T-helper 1 cell treated with Interleukin-12 subunit alpha and Interleukin-12 subunit beta and Interleukin-4 antibody, amounts not matched to agents 30 μg/mL and 1 μg/mL, for 36 hours (primary cell): Measurements from ENCODE around the gene FKBP11.

Experiments used
- H3K27ac Mint-ChIP-seq: one replicate; pipeline ENCODE4 v1.8.0; 2021; ENCODE audit warnings: mild to moderate bottlenecking, mixed read lengths
- H3K27me3 Mint-ChIP-seq: one replicate; pipeline ENCODE4 v1.8.0; 2021; ENCODE audit warnings: low read depth, mixed read lengths
- H3K36me3 Mint-ChIP-seq: one replicate; pipeline ENCODE4 v1.8.0; 2021; ENCODE audit warnings: low read depth, mixed read lengths
- H3K4me1 Mint-ChIP-seq: one replicate; pipeline ENCODE4 v1.8.0; 2021; ENCODE audit warnings: low read depth, mixed read lengths
- H3K4me3 Mint-ChIP-seq: one replicate; pipeline ENCODE4 v1.8.0; 2021; ENCODE audit warnings: mild to moderate bottlenecking, moderate library complexity, mixed read lengths
- H3K9me3 Mint-ChIP-seq: one replicate; pipeline ENCODE4 v1.8.0; 2021; ENCODE audit warnings: mixed read lengths

The FKBP11 gene

GRCh38 chr12:48961801-48962200, 36.5 kb upstream of the FKBP11 start:
- Mint-ChIP-seq H3K4me1 (peaks cover 7% of the 10 kb centered on the region), H3K27me3 (peaks cover 46% of the 10 kb centered on the region), H3K27ac (no peak overlapping the region), H3K4me3 (no peak overlapping the region), H3K9me3 (no peaks in the 10 kb centered on the region), H3K36me3 (no peaks in the 10 kb centered on the region)

- Mint-ChIP-seq H3K9me3 (no peaks in the 10 kb centered on the region), H3K4me1 (peaks cover 11% of the 10 kb centered on the region), H3K27me3 (peaks cover 43% of the 10 kb centered on the region), H3K4me3 (no peak overlapping the region), H3K27ac (no peak overlapping the region), H3K36me3 (no peaks in the 10 kb centered on the region)
These were observed 36.0 kb upstream of the FKBP11 start for GRCh38 chr12:48961331-48961730.

- no peaks in the 10 kb centered on the region for H3K9me3 Mint-ChIP-seq
- no peaks in the 10 kb centered on the region for H3K36me3 Mint-ChIP-seq
- peaks cover 39% of the 10 kb centered on the region for H3K27me3 Mint-ChIP-seq
- H3K27ac Mint-ChIP-seq: no peak overlapping the region
- H3K4me3 Mint-ChIP-seq: no peak overlapping the region
- H3K4me1 Mint-ChIP-seq: peaks cover 16% of the 10 kb centered on the region
These were observed 35.5 kb upstream of the FKBP11 start for GRCh38 chr12:48960834-48961233.

- Mint-ChIP-seq H3K27ac (no peak overlapping the region), H3K9me3 (no peaks in the 10 kb centered on the region)
These were observed 32.7 kb upstream of the FKBP11 start for GRCh38 chr12:48958049-48958388.

GRCh38 chr12:48957141-48958048, 32.1 kb upstream of the FKBP11 start, which contains the start of gene ARF3:
ARF3 (minus strand) TSS chr12:48957487; CDS start chr12:48941095, 16,392 bp downstream.
- peaks cover 25% of the 10 kb centered on the region for H3K27me3 Mint-ChIP-seq
- peaks cover 11% of the 10 kb centered on the region for H3K36me3 Mint-ChIP-seq
- H3K4me3 Mint-ChIP-seq: peak within 1 kb of the TSS; percentile 94
- no peaks in the 10 kb centered on the region for H3K9me3 Mint-ChIP-seq
- peak within 1 kb of the TSS; percentile 81 for H3K27ac Mint-ChIP-seq
- peaks cover 31% of the 10 kb centered on the region for H3K4me1 Mint-ChIP-seq

More at GRCh38 chr12:48958049-48958388, 32.7 kb upstream of the FKBP11 start:
- Mint-ChIP-seq H3K27me3 (peaks cover 28% of the 10 kb centered on the region), H3K4me1 (peaks cover 28% of the 10 kb centered on the region), H3K4me3 (peak overlapping the region; percentile 94), H3K36me3 (peaks cover 9% of the 10 kb centered on the region)

- Mint-ChIP-seq H3K27ac (peak overlapping the region; percentile 81), H3K4me3 (peak overlapping the region; percentile 94), H3K36me3 (peaks cover 12% of the 10 kb centered on the region), H3K4me1 (peaks cover 32% of the 10 kb centered on the region), H3K27me3 (peaks cover 25% of the 10 kb centered on the region), H3K9me3 (no peaks in the 10 kb centered on the region)
These were observed 31.2 kb upstream of the FKBP11 start for GRCh38 chr12:48956279-48957140.

- H3K4me3 Mint-ChIP-seq: peak overlapping the region; percentile 94
- H3K36me3 Mint-ChIP-seq: peaks cover 12% of the 10 kb centered on the region
- H3K27me3 Mint-ChIP-seq: peaks cover 13% of the 10 kb centered on the region
- H3K9me3 Mint-ChIP-seq: no peaks in the 10 kb centered on the region
- H3K4me1 Mint-ChIP-seq: peaks cover 32% of the 10 kb centered on the region
- H3K27ac Mint-ChIP-seq: no peak overlapping the region
These were observed 29.7 kb upstream of the FKBP11 start for GRCh38 chr12:48954841-48955501.

GRCh38 chr12:48954061-48954460, 28.8 kb upstream of the FKBP11 start:
- Mint-ChIP-seq H3K4me3 (no peak overlapping the region), H3K4me1 (peaks cover 32% of the 10 kb centered on the region), H3K27me3 (peaks cover 7% of the 10 kb centered on the region), H3K36me3 (peaks cover 12% of the 10 kb centered on the region), H3K9me3 (no peaks in the 10 kb centered on the region), H3K27ac (no peak overlapping the region)

GRCh38 chr12:48952691-48953090, 27.4 kb upstream of the FKBP11 start:
- Mint-ChIP-seq H3K36me3 (peaks cover 16% of the 10 kb centered on the region), H3K9me3 (no peaks in the 10 kb centered on the region), H3K4me3 (no peak overlapping the region), H3K27ac (no peak overlapping the region), H3K27me3 (no peaks in the 10 kb centered on the region), H3K4me1 (peaks cover 32% of the 10 kb centered on the region)

GRCh38 chr12:48947727-48948126, 22.4 kb upstream of the FKBP11 start:
- no peak overlapping the region for H3K27ac Mint-ChIP-seq
- no peak overlapping the region for H3K4me3 Mint-ChIP-seq
- H3K36me3 Mint-ChIP-seq: peaks cover 14% of the 10 kb centered on the region
- H3K9me3 Mint-ChIP-seq: no peaks in the 10 kb centered on the region
- no peaks in the 10 kb centered on the region for H3K27me3 Mint-ChIP-seq
- peaks cover 17% of the 10 kb centered on the region for H3K4me1 Mint-ChIP-seq

GRCh38 chr12:48946943-48947342, 21.7 kb upstream of the FKBP11 start:
- Mint-ChIP-seq H3K27ac (no peak overlapping the region), H3K9me3 (no peaks in the 10 kb centered on the region), H3K36me3 (peaks cover 16% of the 10 kb centered on the region), H3K4me1 (peaks cover 19% of the 10 kb centered on the region), H3K4me3 (no peak overlapping the region), H3K27me3 (no peaks in the 10 kb centered on the region)

- Mint-ChIP-seq H3K36me3 (peaks cover 17% of the 10 kb centered on the region), H3K27me3 (no peaks in the 10 kb centered on the region), H3K4me1 (peaks cover 21% of the 10 kb centered on the region), H3K9me3 (no peaks in the 10 kb centered on the region), H3K27ac (no peak overlapping the region), H3K4me3 (no peak overlapping the region)
These were observed 20.9 kb upstream of the FKBP11 start for GRCh38 chr12:48946205-48946604.

GRCh38 chr12:48943221-48943620, 17.9 kb upstream of the FKBP11 start:
- no peak overlapping the region for H3K4me3 Mint-ChIP-seq
- H3K36me3 Mint-ChIP-seq: peaks cover 33% of the 10 kb centered on the region
- H3K27me3 Mint-ChIP-seq: no peaks in the 10 kb centered on the region
- H3K9me3 Mint-ChIP-seq: no peaks in the 10 kb centered on the region
- H3K27ac Mint-ChIP-seq: no peak overlapping the region
- H3K4me1 Mint-ChIP-seq: peaks cover 18% of the 10 kb centered on the region

- Mint-ChIP-seq H3K4me3 (no peak overlapping the region), H3K27me3 (no peaks in the 10 kb centered on the region), H3K36me3 (peaks cover 35% of the 10 kb centered on the region), H3K4me1 (peaks cover 24% of the 10 kb centered on the region), H3K27ac (no peak overlapping the region), H3K9me3 (no peaks in the 10 kb centered on the region)
These were observed 14.9 kb upstream of the FKBP11 start for GRCh38 chr12:48940181-48940580.
